ENCODE results near the gene PERM1.
"Not testable (repeated sequence)": the region's sequence is repeated elsewhere in the genome, so short reads cannot be mapped to it uniquely, and the experiment has no call there.

Gene PERM1

GRCh38 chr1:978069-978834 is 3.6 kb downstream of the PERM1 start:
- H3K27me3 ChIP-seq (ENCODE audit: control insufficient read depth, low read length): no peaks in the 10 kb centered on the region
- no peaks in the 10 kb centered on the region for H3K9me2 ChIP-seq (replicated peaks; ENCODE audit: control insufficient read depth, low read length)
- no peaks in the 10 kb centered on the region for H3F3A ChIP-seq (ENCODE audit: control insufficient read depth, insufficient read depth)
- H3K4me2 ChIP-seq (ENCODE audit: low read length): no peak overlapping the region
- H3K79me2 ChIP-seq (ENCODE audit: control insufficient read depth, low read length): no peaks in the 10 kb centered on the region
- no peak overlapping the region for H3K27ac ChIP-seq (ENCODE audit: low read depth, low read length)
- H3K9me3 ChIP-seq (ENCODE audit: control insufficient read depth, insufficient read depth, low read length): no peaks in the 10 kb centered on the region
- H3K4me1 ChIP-seq (ENCODE audit: control insufficient read depth, low read length): peaks cover 3% of the 10 kb centered on the region; the same call in 1 of the 2 replicates
- H4K20me1 ChIP-seq (ENCODE audit: control insufficient read depth, insufficient read depth, low read depth, low read length): no peaks in the 10 kb centered on the region
- H3K36me3 ChIP-seq (ENCODE audit: control insufficient read depth, low read length): no peaks in the 10 kb centered on the region
- H3K4me3 ChIP-seq (ENCODE audit: low read length): no peak overlapping the region
- no peak for TF ChIP-seq EZH2phosphoT487 (IDR thresholded peaks at IDR 0.05; ENCODE audit: borderline replicate concordance, low read length)
- TF ChIP-seq, protein P1, sequence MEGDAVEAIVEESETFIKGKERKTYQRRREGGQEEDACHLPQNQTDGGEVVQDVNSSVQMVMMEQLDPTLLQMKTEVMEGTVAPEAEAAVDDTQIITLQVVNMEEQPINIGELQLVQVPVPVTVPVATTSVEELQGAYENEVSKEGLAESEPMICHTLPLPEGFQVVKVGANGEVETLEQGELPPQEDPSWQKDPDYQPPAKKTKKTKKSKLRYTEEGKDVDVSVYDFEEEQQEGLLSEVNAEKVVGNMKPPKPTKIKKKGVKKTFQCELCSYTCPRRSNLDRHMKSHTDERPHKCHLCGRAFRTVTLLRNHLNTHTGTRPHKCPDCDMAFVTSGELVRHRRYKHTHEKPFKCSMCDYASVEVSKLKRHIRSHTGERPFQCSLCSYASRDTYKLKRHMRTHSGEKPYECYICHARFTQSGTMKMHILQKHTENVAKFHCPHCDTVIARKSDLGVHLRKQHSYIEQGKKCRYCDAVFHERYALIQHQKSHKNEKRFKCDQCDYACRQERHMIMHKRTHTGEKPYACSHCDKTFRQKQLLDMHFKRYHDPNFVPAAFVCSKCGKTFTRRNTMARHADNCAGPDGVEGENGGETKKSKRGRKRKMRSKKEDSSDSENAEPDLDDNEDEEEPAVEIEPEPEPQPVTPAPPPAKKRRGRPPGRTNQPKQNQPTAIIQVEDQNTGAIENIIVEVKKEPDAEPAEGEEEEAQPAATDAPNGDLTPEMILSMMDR (IDR thresholded peaks at IDR 0.05; ENCODE audit: low read depth, low read length, poor library complexity, severe bottlenecking): no peak

DNA sequence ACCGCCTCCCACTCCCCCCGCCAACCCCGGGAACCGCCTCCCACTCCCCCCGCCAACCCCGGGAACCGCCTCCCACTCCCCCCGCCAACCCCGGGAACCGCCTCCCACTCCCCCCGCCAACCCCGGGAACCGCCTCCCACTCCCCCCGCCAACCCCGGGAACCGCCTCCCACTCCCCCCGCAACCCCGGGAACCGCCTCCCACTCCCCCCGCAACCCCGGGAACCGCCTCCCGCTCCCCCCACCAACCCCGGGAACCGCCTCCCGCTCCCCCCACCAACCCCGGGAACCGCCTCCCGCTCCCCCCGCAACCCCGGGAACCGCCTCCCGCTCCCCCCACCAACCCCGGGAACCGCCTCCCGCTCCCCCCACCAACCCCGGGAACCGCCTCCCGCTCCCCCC is 5.1 kb downstream of the PERM1 start:
- not testable (repeated sequence) for H3K4me3 ChIP-seq (ENCODE audit: low read length); H4K20me1 ChIP-seq (ENCODE audit: control insufficient read depth, insufficient read depth, low read depth, low read length); H3K4me2 ChIP-seq (ENCODE audit: low read length); H3K79me2 ChIP-seq (ENCODE audit: control insufficient read depth, low read length); H3K27me3 ChIP-seq (ENCODE audit: control insufficient read depth, low read length); H3F3A ChIP-seq (ENCODE audit: control insufficient read depth, insufficient read depth); H3K36me3 ChIP-seq (ENCODE audit: control insufficient read depth, low read length); H3K27ac ChIP-seq (ENCODE audit: low read depth, low read length); H3K9me2 ChIP-seq (replicated peaks; ENCODE audit: control insufficient read depth, low read length); H3K4me1 ChIP-seq (ENCODE audit: control insufficient read depth, low read length); H3K9me3 ChIP-seq (ENCODE audit: control insufficient read depth, insufficient read depth, low read length)

DNA sequence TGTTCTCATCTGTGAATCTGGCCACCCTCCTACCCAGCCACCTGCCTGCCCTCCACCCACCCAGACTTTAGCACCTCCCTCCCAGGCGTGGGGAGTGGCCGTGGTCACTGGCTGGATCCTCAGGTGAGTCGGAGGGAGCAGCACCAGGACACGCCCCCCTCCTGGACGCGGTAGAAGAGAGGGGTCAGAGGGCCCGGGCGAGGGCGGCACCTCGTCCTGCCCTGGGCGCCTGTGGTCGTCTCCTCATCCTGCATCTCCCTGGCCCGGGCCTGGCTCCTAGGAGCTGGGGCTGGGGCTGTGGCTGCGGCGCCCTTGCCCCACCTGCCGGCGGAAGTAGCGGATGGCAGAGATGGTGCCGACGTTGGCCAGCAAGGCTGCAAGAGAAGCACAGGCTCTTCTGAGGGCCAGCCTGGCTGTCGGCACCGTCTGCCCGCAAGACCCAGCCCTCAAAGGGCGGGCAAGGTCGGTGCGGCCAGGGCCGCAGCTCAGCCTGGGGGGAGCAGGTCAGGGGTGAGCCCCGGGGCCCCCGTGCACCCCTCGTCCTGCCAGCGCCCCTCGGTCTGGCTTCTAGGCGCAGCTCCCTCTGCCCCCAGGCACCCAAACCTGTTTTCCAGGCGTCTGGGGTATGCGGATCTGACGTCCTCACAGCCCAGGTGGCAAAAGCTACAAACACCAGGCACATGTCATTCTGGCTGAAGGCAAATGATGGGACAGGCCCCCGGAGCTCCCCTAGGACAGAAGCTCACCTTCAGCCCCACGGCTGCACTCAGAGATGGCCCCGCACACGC is 5.8 kb downstream of the PERM1 start:
- no peak overlapping the region for H3K4me3 ChIP-seq (ENCODE audit: low read length)
- H3K36me3 ChIP-seq (ENCODE audit: control insufficient read depth, low read length): no peaks in the 10 kb centered on the region
- H3K27ac ChIP-seq (ENCODE audit: low read depth, low read length): no peak overlapping the region
- no peaks in the 10 kb centered on the region for H3K9me3 ChIP-seq (ENCODE audit: control insufficient read depth, insufficient read depth, low read length)
- H3K4me1 ChIP-seq (ENCODE audit: control insufficient read depth, low read length): peaks cover 3% of the 10 kb centered on the region; the same call in 1 of the 2 replicates
- H3K27me3 ChIP-seq (ENCODE audit: control insufficient read depth, low read length): no peaks in the 10 kb centered on the region
- TF ChIP-seq, protein P1 (IDR thresholded peaks at IDR 0.05; ENCODE audit: low read depth, low read length, poor library complexity, severe bottlenecking): peak; percentile 58
- TF ChIP-seq EZH2phosphoT487 (IDR thresholded peaks at IDR 0.05; ENCODE audit: borderline replicate concordance, low read length): no peak
- no peaks in the 10 kb centered on the region for H4K20me1 ChIP-seq (ENCODE audit: control insufficient read depth, insufficient read depth, low read depth, low read length)
- H3K9me2 ChIP-seq (replicated peaks; ENCODE audit: control insufficient read depth, low read length): no peaks in the 10 kb centered on the region
- peak overlapping the region; percentile 44; the same call in 1 of the 2 replicates for H3K4me2 ChIP-seq (ENCODE audit: low read length)
- no peaks in the 10 kb centered on the region for H3F3A ChIP-seq (ENCODE audit: control insufficient read depth, insufficient read depth)
- H3K79me2 ChIP-seq (ENCODE audit: control insufficient read depth, low read length): no peaks in the 10 kb centered on the region

GRCh38 chr1:975365-975764 is 6.5 kb downstream of the PERM1 start:
- Histone ChIP-seq H3K27me3 (ENCODE audit: control insufficient read depth, low read length) (no peaks in the 10 kb centered on the region), H3K27ac (ENCODE audit: low read depth, low read length) (no peak overlapping the region), H4K20me1 (ENCODE audit: control insufficient read depth, insufficient read depth, low read depth, low read length) (no peaks in the 10 kb centered on the region), H3K9me2 (replicated peaks; ENCODE audit: control insufficient read depth, low read length) (no peaks in the 10 kb centered on the region), H3K4me2 (ENCODE audit: low read length) (no peak overlapping the region), H3K9me3 (ENCODE audit: control insufficient read depth, insufficient read depth, low read length) (no peaks in the 10 kb centered on the region), H3F3A (ENCODE audit: control insufficient read depth, insufficient read depth) (no peaks in the 10 kb centered on the region), H3K4me3 (ENCODE audit: low read length) (no peak overlapping the region), H3K79me2 (ENCODE audit: control insufficient read depth, low read length) (no peaks in the 10 kb centered on the region), H3K36me3 (ENCODE audit: control insufficient read depth, low read length) (no peaks in the 10 kb centered on the region), H3K4me1 (ENCODE audit: control insufficient read depth, low read length) (peaks cover 3% of the 10 kb centered on the region; the same call in 1 of the 2 replicates)
- TF ChIP-seq, protein P1 (IDR thresholded peaks at IDR 0.05; ENCODE audit: low read depth, low read length, poor library complexity, severe bottlenecking): no peak
- no peak for TF ChIP-seq EZH2phosphoT487 (IDR thresholded peaks at IDR 0.05; ENCODE audit: borderline replicate concordance, low read length)

Measured in DOHH2 (cell line).